GM18870 (cell line): ENCODE measurements around the gene TK2.

Source experiments
- ATAC-seq: cut with Tn5 transposase; IDR thresholded peaks from one replicate; pipeline ENCODE4 v1.9.1; 2021; ENCODE audit warnings: moderate library complexity; ENCODE audit not compliant: unreplicated experiment

TK2 gene

DNA sequence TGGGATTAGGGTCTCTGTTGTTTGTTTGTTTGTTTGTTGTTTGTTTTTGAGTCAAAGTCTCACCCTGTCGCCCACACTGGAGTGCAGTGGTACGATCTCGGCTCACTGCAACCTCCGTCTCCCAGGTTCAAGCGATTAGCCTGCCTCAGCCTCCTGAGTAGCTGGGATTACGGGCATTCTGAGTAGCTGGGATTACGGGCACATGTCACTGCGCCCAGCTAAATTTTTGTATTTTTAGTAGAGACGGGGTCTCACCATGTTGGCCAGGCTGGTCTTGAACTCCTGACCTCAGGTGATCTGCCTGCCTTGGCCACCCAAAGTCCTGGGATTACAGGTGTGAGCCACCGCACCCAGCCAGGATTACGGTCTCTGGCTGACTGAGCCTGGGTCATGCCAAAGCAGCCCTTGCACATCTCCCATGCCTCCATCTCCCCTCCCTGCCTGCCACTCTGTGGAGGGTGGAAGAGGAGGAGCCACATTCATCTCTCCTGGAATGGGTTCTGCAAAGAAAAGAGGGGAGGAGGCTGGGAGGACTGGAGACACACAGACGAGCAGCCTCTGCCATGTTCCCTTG, 63.6 kb downstream of the TK2 start:
- ATAC-seq, result no peak

DNA sequence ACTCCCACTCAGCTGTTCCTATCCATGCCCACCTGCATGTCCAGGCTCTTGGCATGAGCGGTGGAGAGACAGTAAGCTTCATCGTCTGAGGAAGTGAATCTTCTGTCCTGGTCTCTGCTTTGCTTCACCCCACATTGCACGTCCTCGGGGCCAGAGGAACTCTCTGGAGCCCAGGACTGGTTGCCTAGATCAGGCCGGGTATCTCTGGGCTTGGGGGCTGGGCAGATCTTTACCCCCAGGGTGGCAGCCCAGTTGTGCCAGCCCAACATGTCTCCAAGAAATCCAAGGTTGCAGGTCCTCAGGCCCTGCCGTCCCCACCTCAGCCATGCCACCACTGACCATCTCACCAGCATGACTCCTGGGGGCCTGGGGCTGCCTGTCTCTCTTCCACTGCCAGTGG, 64.5 kb downstream of the TK2 start:
- ATAC-seq, result no peak

DNA sequence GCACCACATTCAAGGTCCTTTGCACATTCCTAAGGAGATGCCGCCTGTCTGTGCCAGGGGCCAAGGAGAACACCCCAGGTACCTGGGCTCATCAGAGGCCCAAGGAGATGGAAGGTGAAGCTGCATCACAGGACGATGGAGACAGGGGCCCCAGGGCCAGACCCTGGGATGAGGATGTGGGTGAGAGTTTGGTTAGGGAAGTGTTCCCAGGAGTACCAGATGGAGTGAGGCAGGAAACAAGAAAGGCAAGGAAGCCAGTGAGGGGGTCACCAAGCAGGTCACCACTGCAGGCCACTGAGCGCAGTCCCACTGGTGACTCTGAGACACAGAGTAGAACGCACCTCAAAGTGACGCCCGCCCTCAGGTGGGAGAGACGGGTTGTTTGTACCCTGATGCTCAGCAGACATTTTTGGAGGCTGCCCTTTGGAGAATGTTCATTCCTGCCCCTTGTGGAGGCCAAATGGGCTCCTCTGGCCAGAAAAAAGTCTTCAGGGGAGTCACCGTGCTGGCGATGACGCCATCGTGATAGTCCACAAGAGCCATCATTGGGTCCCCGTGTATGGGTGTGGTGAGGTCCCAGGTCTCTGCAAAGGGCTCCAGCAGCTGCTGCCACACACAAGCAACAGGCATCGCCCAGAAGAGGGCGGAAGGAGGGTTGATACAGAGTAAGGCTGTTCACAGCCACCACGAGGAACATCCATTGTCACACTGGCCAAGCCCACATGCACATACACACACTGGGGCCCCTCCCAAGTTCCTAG, 65.3 kb downstream of the TK2 start:
- no peak for ATAC-seq

DNA sequence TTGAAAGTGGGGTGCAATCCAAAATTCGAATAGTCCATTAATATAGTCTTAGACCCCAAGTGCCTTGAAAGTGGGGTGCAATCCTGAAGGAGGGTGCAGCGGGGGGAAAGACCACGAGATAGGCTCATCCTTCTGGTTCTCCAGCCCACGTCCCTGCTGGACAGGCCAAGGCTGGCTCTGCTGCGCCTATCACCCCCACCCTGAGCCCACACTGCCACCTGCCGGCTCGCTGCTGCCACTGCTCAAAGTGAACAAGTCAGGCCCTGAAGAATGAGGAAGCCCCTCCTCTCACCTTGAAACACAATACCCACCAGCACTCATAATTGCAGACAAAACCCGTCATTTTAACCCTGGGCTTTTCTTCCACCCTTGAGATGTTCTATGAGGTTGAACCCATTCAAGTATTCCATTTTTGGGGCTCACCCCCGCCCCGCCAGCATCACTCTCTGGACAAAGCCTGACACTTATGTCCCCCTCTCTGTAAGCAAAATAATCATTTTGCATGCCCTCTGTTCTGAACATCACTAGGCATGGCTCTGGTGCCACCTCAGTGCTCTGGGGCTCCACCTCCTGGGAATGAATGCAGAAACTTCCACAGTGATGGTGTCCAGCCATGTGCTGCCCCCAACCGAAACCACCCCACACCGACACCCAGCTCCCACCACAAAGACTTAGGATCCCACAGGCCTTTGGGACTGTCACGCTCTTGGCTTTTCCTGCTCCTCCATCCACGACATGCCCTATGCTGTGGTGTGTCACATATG, 66.1 kb downstream of the TK2 start:
- no peak for ATAC-seq

DNA sequence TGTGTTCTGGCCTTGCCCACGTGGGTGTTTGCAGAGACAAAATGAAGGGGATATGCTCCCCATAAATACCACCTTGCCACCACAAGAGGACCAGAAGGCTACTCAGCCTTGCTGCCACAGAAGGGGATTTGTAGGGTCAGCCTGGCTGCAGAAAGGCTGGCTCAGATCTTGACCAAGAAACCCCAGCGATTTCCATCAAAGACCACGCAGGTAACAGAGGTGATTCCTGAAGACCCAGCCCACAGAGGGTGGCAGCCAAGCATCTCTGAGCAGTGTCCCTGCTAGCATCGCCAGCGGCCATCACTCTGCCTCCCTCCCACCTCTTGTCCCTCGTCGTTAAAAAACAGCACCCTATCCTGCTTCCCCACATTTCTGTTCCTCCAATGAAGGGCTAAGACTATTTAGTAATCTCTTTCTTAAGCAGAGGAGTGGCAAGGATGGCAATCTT, 68.0 kb downstream of the TK2 start:
- no peak for ATAC-seq

DNA sequence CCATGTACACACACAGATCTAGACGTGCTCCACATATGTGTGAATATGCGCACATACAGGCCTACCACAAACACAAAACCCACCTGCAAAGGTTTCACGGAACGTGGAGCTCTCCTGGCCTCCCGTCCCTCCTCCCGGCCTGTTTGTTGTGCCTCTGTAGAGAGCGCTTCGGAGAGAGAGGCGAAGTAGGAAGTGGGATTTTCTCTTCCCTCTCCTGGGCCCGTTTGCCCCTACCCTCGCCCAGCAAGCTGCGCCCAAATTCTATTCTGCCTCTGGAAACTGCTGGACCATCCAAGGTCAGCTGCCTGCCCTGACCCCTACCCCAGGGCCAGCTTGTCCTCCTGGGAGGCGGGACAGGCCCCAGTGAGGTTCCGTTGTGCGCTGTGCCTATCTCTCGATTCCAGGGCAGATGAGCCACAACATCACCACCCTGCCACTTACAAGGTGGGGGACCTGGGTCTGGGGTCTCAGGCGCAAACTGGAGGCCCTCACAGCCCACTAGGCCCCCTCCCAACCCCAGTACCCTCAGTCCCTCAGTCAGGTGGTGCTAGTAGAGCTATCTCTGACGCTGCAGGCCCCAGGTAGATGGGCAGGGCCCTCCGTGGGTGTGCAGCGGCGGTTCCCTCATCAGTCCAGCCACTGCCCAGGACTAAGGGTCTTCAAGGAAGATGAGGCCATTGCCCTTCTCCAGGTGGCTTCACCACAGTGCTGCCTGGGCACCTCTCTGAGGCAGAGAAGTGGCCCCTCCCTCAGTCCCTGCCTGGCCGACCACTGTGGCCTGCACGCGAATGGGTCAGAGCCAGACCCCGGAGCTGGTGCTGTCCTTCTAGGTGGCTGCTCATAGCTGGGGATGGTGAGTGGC, 68.6 kb downstream of the TK2 start:
- no peak for ATAC-seq

DNA sequence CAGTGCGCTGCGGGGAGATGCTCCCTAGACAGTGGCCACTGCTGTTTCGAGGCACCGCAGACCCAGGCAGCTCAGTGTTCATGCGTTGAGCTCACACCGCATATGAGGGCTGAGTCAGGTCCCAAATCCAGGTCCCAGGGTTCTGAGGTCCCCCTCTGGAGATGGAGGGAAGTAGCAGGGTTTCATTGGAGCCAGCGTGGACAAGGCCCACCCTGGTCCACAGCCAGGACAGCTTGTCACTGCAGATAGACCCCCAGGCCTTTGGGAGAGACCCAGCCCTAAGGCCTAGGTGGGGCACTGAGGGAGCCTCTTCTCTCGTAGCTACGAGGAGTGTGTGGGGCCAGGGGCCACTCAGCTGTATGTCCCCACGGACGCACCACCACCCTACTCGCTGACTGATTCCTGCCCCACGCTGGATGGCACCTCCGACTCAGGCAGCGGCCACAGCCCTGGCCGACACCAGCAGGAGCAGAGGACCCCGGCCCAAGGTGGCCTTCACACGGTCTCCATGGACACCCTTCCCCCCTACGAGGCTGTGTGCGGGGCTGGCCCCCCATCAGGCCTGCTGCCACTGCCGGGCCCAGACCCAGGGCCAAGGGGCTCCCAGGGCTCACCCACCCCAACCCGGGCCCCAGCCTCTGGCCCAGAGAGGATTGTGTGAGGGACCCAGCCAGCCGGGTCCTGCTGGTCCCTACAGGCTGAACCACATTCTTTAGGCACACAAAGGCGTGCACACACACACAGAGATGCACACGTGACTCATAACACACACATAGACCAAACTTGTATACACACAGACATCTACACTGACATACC, 69.4 kb downstream of the TK2 start:
- ATAC-seq, result no peak

DNA sequence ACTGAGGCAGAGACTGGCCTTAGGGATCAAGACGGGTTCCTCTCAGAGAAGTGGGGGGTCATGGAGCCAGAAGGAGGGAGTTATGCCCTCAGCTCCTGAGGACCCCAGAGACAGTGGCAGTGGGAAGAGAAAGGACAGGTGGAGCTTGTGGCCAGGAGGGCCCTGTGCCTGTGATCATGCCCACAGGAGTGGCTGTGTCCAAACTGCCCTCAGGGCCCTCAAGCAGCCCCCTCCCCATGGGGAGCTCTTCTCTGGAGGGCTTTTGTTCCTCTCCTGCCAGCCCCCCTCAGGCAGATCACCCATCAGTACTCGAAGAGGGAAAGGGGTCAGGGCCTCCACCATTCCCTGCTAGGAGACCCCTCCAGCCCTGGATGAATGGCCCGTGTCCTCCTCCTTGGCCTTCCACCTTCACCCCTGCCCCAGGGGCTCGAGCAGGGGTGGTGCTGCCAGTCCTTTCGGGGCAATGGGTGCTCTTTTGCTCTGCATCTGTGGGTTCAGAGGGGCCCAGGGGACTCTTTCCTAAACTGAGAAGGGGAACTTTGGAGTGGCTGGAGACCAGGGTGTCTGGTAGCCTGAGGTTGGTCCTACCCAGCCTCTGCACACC, 70.2 kb downstream of the TK2 start:
- no peak for ATAC-seq

DNA sequence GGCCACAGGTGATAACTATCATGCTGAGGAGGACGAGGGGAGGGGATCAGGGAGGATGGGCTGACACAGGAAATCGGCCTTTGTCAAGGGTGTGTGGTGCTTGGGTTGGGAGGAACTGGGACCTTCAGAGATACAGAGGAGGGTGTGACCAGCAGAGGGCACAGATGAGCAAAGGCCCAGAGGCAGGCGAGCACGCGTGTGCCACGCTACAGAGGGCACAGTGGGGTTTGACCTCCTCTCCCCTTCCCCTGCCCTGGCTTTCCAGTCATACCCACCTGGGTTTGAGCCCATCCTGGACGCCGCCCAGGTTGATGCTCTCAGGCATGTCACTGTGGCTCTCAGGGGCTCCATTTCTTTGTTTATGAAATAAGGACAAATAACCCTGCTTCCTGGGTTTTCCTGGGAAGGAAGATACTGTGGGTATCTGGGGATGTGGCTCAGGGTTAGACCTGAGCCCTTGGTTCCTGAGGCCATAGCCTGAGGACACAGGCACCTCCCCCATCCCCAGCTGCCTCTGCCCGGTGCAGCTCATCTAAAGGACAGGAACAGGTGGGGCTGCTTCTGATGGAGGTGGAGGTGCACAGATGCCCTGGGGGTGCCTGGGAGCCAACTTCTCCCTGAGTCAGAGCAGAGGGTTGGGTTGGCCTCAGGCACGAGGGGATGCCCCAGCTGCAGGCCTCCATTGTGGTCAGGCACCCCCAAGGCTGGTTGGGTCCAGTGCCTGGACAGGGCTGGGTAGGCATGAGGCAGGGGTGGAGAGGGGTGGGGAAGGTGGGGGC, 71.0 kb downstream of the TK2 start:
- ATAC-seq, result no peak

DNA sequence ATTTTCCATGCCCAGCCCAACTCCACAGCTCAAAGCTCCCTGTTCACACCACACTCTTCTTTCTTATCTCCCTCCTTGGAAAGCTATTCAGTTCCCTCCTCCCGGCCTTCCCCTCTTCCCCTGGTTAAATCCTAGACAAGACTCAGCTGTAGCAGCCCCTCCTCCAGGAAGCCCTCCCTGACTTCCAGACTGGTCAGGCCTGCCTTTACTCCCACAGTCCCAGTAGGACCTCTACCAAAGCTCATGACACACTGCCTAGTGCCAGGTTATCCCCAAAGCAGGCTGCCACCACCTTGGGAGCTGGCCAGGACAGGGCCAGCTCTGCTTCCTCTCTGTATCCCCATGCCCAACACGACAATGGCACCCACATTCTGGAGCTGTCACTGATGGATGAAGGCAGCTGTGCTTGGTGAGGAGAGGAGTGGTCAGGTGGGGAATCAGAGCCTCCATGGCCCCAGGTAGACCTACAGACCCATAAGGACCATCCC, 72.8 kb downstream of the TK2 start:
- ATAC-seq, result no peak

DNA sequence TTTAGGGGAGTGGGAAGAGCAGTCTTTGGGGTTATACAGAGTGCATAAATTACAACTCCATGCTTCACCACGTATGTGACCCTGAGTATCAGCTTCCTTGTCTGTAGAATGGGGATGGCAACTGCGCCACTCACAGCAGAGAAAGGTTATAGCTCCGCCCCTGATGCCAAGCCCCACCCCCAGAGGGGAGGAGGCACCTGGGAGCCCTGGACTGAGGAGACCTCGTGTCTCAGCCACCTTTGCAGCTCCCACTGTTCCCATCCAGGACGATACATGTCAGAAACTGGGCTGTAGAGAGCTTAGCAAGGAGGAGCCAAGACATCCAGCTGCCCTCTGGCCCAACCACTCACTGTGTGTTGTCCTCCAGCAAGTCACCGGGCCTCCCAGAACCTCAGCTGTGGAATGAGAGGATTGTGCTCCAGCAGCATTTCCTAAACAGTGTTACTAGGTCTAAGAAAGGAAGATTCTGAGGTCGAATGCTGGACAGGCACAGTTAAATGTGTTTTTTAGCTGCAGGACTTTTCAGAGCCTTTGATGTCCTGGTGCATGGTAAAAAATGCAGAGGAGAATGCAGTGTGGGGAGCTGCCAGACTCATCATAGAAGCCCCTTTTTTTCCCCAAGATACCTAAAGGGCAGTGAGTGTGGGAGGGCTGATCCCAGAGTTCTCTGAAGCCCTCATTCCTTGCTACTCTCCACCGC, 73.4 kb downstream of the TK2 start:
- ATAC-seq, result no peak

DNA sequence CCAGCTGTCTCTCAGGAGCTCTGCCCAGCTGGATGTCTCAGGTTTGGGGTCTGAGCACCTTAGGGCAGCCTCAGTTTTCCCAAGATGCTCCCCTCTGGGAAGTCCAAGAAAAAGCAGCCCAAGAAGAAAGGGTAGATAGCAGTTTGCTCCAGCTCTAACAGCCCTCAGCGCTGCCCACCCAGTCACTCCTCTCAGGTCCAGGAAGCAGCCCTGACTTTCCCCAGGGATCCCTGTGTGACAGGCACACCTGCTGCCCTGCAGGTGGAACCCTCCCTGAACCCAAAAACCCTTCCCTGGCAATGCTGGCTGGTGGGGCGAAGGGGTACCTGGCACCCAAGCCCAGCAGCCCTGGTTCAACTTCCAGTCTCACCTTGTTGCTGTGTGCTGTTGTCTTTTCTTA, 74.7 kb downstream of the TK2 start:
- ATAC-seq, result no peak

DNA sequence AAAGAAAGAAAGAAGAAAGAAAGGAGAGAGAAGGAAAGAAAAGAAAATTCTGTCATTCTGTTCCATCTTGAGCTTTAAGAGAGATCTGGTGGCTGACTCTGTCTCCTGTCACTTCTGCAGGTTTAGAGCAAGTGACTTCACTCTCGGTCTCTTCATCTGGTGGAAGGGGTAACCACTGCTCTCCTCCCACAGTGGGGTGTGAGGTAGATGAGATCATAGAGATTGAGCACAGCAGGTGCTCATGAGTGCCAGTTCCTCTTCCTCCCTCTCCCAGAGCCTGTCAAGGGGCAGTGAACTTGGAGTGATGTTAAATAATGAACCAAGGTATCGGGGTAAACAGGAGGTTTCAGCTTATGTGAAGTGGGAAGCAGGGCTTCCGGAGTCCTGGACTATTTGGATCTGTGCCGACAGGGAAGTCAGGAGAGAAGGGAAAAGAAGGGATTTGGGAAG, 75.1 kb downstream of the TK2 start:
- peak; percentile 91 for ATAC-seq

DNA sequence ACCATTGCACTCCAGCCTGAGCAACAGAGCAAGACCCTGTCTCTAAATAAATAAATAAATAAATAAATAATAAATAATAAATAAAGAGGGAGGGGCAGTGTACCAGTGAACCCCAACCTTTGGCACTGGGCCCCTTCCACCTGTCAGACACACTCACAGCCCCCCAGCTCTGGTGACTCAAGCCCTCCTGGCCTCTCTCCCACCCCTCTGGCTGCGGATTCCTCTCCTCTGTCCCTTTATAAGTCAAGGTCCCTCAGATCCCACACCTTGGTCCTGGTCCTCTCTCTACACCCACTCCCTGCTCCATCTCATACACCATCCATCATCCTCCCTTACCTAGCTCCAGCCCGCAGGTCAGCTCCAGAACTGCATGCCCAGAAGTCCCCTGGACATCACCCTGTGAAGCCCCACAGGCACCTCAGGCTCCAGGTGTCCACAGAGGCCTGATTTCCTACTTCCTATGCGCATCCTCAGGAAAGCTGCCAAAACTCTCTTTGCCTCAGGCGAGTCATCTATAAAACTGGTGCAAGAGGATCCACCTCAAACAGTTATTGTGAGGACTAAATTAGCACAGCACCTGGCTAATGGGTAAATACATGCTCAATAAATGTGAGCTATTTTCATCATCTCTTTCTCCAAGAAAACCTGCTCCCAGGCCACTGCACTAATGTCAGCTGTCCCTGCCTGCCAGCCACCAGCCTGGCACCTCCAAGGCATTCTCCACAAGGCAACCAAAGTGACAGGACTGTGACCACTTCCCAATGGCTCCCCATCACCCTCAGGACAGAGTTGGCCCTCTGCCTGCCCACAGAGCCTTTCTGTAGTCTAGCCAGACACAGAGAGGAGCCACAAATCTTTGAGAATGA, 76.0 kb downstream of the TK2 start:
- ATAC-seq, result no peak

DNA sequence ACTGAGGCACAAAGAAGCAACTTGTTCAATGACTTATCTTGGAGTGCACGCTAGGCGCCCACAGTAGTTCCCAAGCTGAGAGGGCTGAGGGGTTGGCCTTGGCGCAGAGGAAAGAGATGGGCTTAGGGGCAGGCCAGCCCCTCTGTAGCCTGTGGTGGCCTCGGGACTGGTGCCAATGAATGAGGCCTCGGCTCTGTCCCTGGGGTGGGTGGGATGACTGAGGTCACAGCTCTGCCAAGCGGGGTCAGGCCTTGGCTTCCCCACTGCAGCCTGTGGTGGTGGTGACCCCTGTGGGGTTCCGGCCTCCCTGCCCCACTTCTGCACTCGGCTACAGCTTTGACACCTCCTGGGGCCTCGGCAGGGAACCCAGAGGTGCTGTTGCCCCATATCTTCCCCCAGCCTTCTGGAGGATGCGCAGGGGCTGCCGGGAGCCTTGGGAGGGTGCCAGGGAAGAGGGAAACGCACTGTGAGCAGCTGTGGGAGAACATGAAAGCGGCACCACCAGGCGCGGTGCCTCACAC, 76.8 kb downstream of the TK2 start:
- ATAC-seq, result no peak

DNA sequence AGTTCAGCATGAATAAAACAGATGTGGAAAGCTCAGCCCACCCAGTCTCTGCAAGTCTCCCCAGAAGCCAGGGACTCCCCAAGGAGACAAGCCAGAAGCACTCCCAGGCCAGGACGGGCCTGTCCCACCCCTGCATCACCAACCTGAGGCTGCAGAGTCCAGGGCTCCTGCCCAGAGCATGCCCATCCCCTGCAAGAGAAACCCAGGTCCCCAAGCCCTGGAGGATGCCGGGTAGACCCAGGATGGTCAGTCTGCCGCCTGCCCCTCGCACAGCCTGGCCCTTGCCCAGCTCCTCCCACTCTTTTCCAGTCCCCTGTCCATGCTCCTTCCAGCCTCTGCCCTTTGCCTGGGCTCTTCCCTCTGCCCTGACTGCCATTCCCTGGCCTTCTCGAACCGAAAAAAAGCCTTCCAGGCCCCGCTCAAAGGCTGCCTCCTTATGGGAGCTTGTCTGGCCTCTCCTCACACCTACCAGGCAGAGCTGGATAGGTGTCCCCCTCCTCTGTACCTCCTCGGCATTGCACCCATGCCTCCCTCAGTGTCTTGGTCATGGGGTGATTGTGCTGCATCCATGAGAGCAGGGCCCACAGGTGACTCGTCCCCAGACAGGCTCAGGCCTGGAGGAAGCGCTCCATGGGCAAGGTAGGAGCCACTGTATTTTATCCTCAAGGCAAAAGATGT, 78.1 kb downstream of the TK2 start:
- ATAC-seq, result no peak

DNA sequence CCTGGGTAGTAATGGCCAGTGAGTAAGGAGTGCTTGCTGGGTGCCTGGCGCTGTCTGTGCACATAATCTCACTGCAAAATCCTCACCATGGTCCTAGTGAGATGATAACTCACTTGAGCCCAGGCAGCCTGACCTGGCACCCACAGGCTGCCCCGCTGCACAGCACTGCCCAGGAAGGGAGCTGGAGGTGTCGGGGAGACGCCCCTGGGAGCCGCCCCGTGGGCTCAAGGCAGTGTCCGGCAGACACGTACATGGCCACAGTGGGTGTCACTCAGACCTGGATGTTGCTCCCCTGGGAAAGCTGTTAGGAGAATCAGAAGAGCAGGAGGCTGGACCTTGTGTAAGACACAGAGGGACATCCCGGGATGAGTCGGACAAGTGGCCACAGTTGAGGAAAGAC, 78.7 kb downstream of the TK2 start:
- no peak for ATAC-seq
